Activated CD8-positive, alpha-beta memory T cell treated with anti-CD3 and anti-CD28 coated beads for 1 hour (primary cell): ENCODE results near the gene EIF5AL1.
"Not testable (repeated sequence)": the region's sequence is repeated elsewhere in the genome, so short reads cannot be mapped to it uniquely, and the experiment has no call there.

Experiments used
- DNase-seq, 2 donors: peaks; one replicate each; pipeline ENCODE4 v3.0.0-alpha.2; 2020; ENCODE audit warnings: low read depth in 1 of 2; ENCODE audit errors: extremely low read depth in 1 of 2

EIF5AL1 gene

GRCh38 chr10:79511891-79512583, at the start of gene EIF5AL1:
Gene EIF5AL1, plus strand, starts transcription at chr10:79512533. Its CDS starts 117 bp downstream, at chr10:79512650.
- DNase-seq = not testable (repeated sequence)

GRCh38 chr10:79463578-79464496, 48.5 kb upstream of the EIF5AL1 start:
- no peak for DNase-seq

- DNase-seq = no peak
Observed at GRCh38 chr10:79465341-79465740, 47.0 kb upstream of the EIF5AL1 start.

- no peak for DNase-seq
Observed at GRCh38 chr10:79468015-79468560, 44.2 kb upstream of the EIF5AL1 start.

GRCh38 chr10:79468841-79469585, 43.3 kb upstream of the EIF5AL1 start:
- no peak for DNase-seq

- no peak for DNase-seq
Observed at GRCh38 chr10:79470096-79470495, 42.2 kb upstream of the EIF5AL1 start.

- no peak for DNase-seq
Observed at GRCh38 chr10:79471776-79472175, 40.6 kb upstream of the EIF5AL1 start.

GRCh38 chr10:79472449-79472848, 39.9 kb upstream of the EIF5AL1 start:
- DNase-seq = no peak

- no peak for DNase-seq
Observed at GRCh38 chr10:79472951-79473350, 39.4 kb upstream of the EIF5AL1 start.

GRCh38 chr10:79473496-79474095, 38.7 kb upstream of the EIF5AL1 start:
- DNase-seq = no peak

- DNase-seq = no peak
Observed at GRCh38 chr10:79475119-79475653, 37.1 kb upstream of the EIF5AL1 start.

GRCh38 chr10:79475877-79476276, 36.5 kb upstream of the EIF5AL1 start:
- DNase-seq = no peak

- no peak for DNase-seq
Observed at GRCh38 chr10:79476645-79477044, 35.7 kb upstream of the EIF5AL1 start.

- DNase-seq = no peak
Observed at GRCh38 chr10:79477456-79477855, 34.9 kb upstream of the EIF5AL1 start.

GRCh38 chr10:79479283-79479909, 32.9 kb upstream of the EIF5AL1 start:
- DNase-seq = no peak

GRCh38 chr10:79482304-79482703, 30.0 kb upstream of the EIF5AL1 start:
- DNase-seq = no peak

GRCh38 chr10:79482741-79483140, 29.6 kb upstream of the EIF5AL1 start:
- no peak for DNase-seq

GRCh38 chr10:79483299-79483698, 29.0 kb upstream of the EIF5AL1 start:
- DNase-seq = no peak

- DNase-seq = no peak
Observed at GRCh38 chr10:79483948-79484347, 28.4 kb upstream of the EIF5AL1 start.

- no peak for DNase-seq
Observed at GRCh38 chr10:79484476-79484875, 27.9 kb upstream of the EIF5AL1 start.
